Fibroblast of lung (primary cell): ENCODE measurements around the gene RBAK.

ENCODE experiments used
- CTCF ChIP-seq, 2 donors: IDR thresholded peaks in 1 of 2; conservative IDR thresholded peaks in 1 of 2; 1 replicate in 1 of 2; 2 replicates in 1 of 2; pipeline ENCODE4 v1.5.1; 2011 to 2012; ENCODE audit warnings: low read length in 2 of 2, control low read depth in 1 of 2, inconsistent platforms in 1 of 2, low read depth in 1 of 2, mild to moderate bottlenecking in 1 of 2
- EZH2 ChIP-seq: IDR thresholded peaks from 2 replicates; pipeline ENCODE4 v1.5.1; 2012; ENCODE audit warnings: low read length, control low read depth, mild to moderate bottlenecking; ENCODE audit errors: missing control alignments

DNA sequence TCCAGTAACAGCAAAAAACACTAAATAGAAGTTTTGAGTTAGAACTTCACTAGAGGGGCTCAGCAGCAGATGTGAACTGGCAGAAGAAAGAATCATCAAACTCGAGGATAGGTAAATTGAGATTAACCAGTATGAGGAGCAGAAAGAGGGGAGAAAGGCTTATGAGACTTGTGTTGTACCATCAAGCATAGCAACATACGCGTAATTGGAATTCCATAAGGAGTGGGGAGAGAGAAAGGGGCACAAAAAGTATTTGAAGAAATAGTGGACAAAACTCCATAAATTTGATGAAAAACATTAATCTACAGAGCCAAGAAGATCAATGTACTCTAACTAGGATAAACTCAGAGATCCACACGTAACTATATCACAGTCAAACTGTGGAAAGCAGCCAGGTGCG, 48.3 kb downstream of the RBAK start:
- no peak for TF ChIP-seq CTCF (conservative IDR thresholded peaks at IDR 0.05 in 1 of 2, IDR thresholded peaks at IDR 0.05 in 1 of 2; ENCODE audit: low read depth in 1 of 2, low read length in 2 of 2)
- TF ChIP-seq EZH2: no peak
